ENCODE measurements around the gene EFEMP2.

EFEMP2 gene

GRCh38 chr11:65872586-65873317 lies at the start of gene EFEMP2:
TSS of gene EFEMP2 (minus strand) at chr11:65872800. CDS start at chr11:65872354, 446 bp downstream.
- DNase-seq = no peak

GRCh38 chr11:65921876-65922275 lies 49.3 kb upstream of the EFEMP2 start:
- DNase-seq = no peak

GRCh38 chr11:65921033-65921555 lies 48.5 kb upstream of the EFEMP2 start:
- DNase-seq = no peak

GRCh38 chr11:65920372-65920802 lies 47.8 kb upstream of the EFEMP2 start:
- no peak for DNase-seq

GRCh38 chr11:65919573-65920371 lies 47.2 kb upstream of the EFEMP2 start:
- DNase-seq = peak; percentile 25 to 64

- peak; percentile 94 to 100 for DNase-seq
Observed at GRCh38 chr11:65919141-65919572, 46.6 kb upstream of the EFEMP2 start, which contains the start of gene DRAP1. TSS of gene DRAP1 (plus strand) at chr11:65919426. CDS start at chr11:65919502, 76 bp downstream.

GRCh38 chr11:65918211-65919140 lies 45.9 kb upstream of the EFEMP2 start, which contains the start of gene C11orf68:
TSS of gene C11orf68 (minus strand) at chr11:65919062. CDS start at chr11:65919031, 31 bp downstream.
- DNase-seq = peak; percentile 18 to 74

- DNase-seq = no peak
Observed at GRCh38 chr11:65917434-65918210, 45.0 kb upstream of the EFEMP2 start.

GRCh38 chr11:65917077-65917433 lies 44.5 kb upstream of the EFEMP2 start:
- no peak for DNase-seq

GRCh38 chr11:65916391-65916790 lies 43.8 kb upstream of the EFEMP2 start:
- no peak for DNase-seq

GRCh38 chr11:65915821-65916251 lies 43.2 kb upstream of the EFEMP2 start:
- DNase-seq = no peak

GRCh38 chr11:65915101-65915820 lies 42.7 kb upstream of the EFEMP2 start:
- no peak for DNase-seq

- DNase-seq = no peak
Observed at GRCh38 chr11:65912845-65913244, 40.2 kb upstream of the EFEMP2 start.

GRCh38 chr11:65911682-65912568 lies 39.3 kb upstream of the EFEMP2 start:
- peak; percentile 37 to 72 for DNase-seq

GRCh38 chr11:65907878-65908277 lies 35.3 kb upstream of the EFEMP2 start:
- DNase-seq = no peak

- DNase-seq = no peak
Observed at GRCh38 chr11:65906602-65907001, 34.0 kb upstream of the EFEMP2 start.

- no peak for DNase-seq
Observed at GRCh38 chr11:65903715-65904114, 31.1 kb upstream of the EFEMP2 start.

GRCh38 chr11:65903068-65903481 lies 30.5 kb upstream of the EFEMP2 start:
- no peak for DNase-seq

- DNase-seq = no peak
Observed at GRCh38 chr11:65900899-65901180, 28.2 kb upstream of the EFEMP2 start.
